GM12891 (cell line): ENCODE data around the gene GLIS1.

Experiments used
- POLR2AphosphoS5 ChIP-seq: IDR thresholded peaks from 2 replicates; pipeline ENCODE4 v1.6.1; 2011; ENCODE audit warnings: low read depth, low read length, control low read depth
- TAF1 ChIP-seq: IDR thresholded peaks from 2 replicates; pipeline ENCODE4 v1.6.1; 2011; ENCODE audit warnings: low read depth, low read length, control low read depth

DNA sequence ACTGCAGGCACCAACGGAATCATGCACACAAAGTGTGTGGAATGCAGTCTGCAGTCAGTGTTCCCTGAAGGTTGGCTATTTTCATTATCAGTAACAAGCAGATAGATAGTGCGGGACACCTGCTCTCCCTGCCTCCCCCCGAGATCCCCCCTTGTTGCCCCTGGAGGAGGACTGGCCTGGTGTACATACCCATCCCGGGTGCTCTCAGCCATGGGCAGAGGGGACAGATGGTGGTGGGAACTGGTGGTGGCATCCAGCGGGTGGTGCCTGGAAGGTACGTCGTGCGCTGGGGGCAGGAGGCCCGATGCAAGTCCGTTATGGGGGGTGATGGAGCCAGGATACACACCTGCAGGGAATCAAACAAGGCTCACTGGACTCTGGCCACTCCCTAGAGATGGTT lies 224.5 kb downstream of the GLIS1 start:
- TF ChIP-seq TAF1 (no peak), POLR2AphosphoS5 (no peak)
